Measurements from ENCODE around the gene DPEP2. TPM values are rescaled to one million over a fixed set of nuclear protein-coding genes. Genes with fewer than 3 reads are reported as not detected.
A peak's percentile ranks its signal among the peaks of the same experiment; 100 is the strongest.
"Not testable (repeated sequence)": the region's sequence is repeated elsewhere in the genome, so short reads cannot be mapped to it uniquely, and the experiment has no call there.

DPEP2 gene
- total RNA-seq, 6 experiments from 2014 or later, result 0.93 to 2.3 (median 1.6) TPM

GRCh38 chr16:68031951-68032350, 32.7 kb upstream of the DPEP2 start:
- H3K27me3 ChIP-seq, result no peaks in the 10 kb centered on the region
- H3K27ac ChIP-seq, result no peak overlapping the region
- WGBS (ENCODE audit: insufficient coverage, low coverage, low lambda C conversion rate, missing lambda C conversion rate), result no CpG with 5 or more reads among the region's 2 CpGs
- H3K36me3 ChIP-seq, result peaks cover 0 to 3% (median 0%) of the 10 kb centered on the region in 4 donors
- DNase-seq (no peak), ATAC-seq (no peak)
- intact Hi-C loops (cut with DNase I), result no loop called here
- H3K4me1 ChIP-seq, result no peaks in the 10 kb centered on the region
- no peaks in the 10 kb centered on the region for H3K9me3 ChIP-seq
- TF ChIP-seq CTCF (IDR thresholded peaks at IDR 0.05) (no peak), POLR2A (IDR thresholded peaks at IDR 0.05) (no peak)
- H3K4me3 ChIP-seq, result no peak overlapping the region

- H3K4me1 ChIP-seq; H3K9me3 ChIP-seq; ATAC-seq; H3K27ac ChIP-seq; H3K4me3 ChIP-seq; H3K27me3 ChIP-seq; DNase-seq; intact Hi-C loops (cut with DNase I); H3K36me3 ChIP-seq: not testable (repeated sequence)
- WGBS (ENCODE audit: insufficient coverage, low coverage, low lambda C conversion rate, missing lambda C conversion rate), result 69% methylated on average over 5 of the region's 6 CpGs
Observed at GRCh38 chr16:68030108-68030507, 30.8 kb upstream of the DPEP2 start.

GRCh38 chr16:68028996-68029395, 29.7 kb upstream of the DPEP2 start:
- TF ChIP-seq CTCF (IDR thresholded peaks at IDR 0.05), result no peak
- no peak for TF ChIP-seq POLR2A (IDR thresholded peaks at IDR 0.05)
- Histone ChIP-seq H3K27ac (no peak overlapping the region), H3K9me3 (no peaks in the 10 kb centered on the region), H3K27me3 (no peaks in the 10 kb centered on the region), H3K4me1 (peaks cover 0 to 3% (median 2%) of the 10 kb centered on the region in 4 donors), H3K36me3 (peaks cover 0 to 3% (median 0%) of the 10 kb centered on the region in 4 donors), H3K4me3 (no peak overlapping the region)
- ATAC-seq (no peak), DNase-seq (no peak)
- 100% methylated on average over 1 of the region's 3 CpGs for WGBS (ENCODE audit: insufficient coverage, low coverage, low lambda C conversion rate, missing lambda C conversion rate)
- intact Hi-C loops (cut with DNase I), result no loop called here

- peak; percentile 45 for TF ChIP-seq POLR2A (IDR thresholded peaks at IDR 0.05)
- TF ChIP-seq CTCF (IDR thresholded peaks at IDR 0.05), result no peak
- peak; percentile 90 to 94 (median 94) for DNase-seq
Observed at GRCh38 chr16:68022728-68023537, 23.6 kb upstream of the DPEP2 start, which contains the start of the genes DDX28 and DUS2. Gene DDX28, minus strand, starts transcription at chr16:68023232. Its CDS starts 30 bp downstream, at chr16:68023202. Gene DUS2, plus strand, starts transcription at chr16:68023284. Its CDS starts 14,740 bp downstream, at chr16:68038024.

GRCh38 chr16:68022278-68022727, 23.0 kb upstream of the DPEP2 start:
- DNase-seq (peak in 1 of 3 donors; percentile 29), ATAC-seq (peak in 1 of 4 donors; percentile 3)
- 4% methylated on average over 4 of the region's 19 CpGs for WGBS (ENCODE audit: insufficient coverage, low coverage, low lambda C conversion rate, missing lambda C conversion rate)
- H3K9me3 ChIP-seq, result no peaks in the 10 kb centered on the region
- peak overlapping the region; percentile 68 to 99 (median 96) for H3K4me3 ChIP-seq
- H3K27me3 ChIP-seq, result no peaks in the 10 kb centered on the region
- H3K36me3 ChIP-seq, result no peaks in the 10 kb centered on the region
- intact Hi-C loops (cut with DNase I), result no loop called here
- TF ChIP-seq POLR2A (IDR thresholded peaks at IDR 0.05) (no peak), CTCF (IDR thresholded peaks at IDR 0.05) (no peak)
- H3K4me1 ChIP-seq, result peaks cover 0 to 19% (median 10%) of the 10 kb centered on the region in 4 donors
- peak overlapping the region; percentile 67 to 77 (median 71) for H3K27ac ChIP-seq

More at GRCh38 chr16:68022728-68023537, 23.6 kb upstream of the DPEP2 start, which contains the start of the genes DDX28 and DUS2:
- Histone ChIP-seq H3K27ac (peak within 1 kb of the TSS; percentile 67 to 77 (median 71)), H3K36me3 (no peaks in the 10 kb centered on the region), H3K4me1 (peaks cover 0 to 19% (median 10%) of the 10 kb centered on the region in 4 donors), H3K9me3 (no peaks in the 10 kb centered on the region), H3K4me3 (peak within 1 kb of the TSS; percentile 68 to 99 (median 96)), H3K27me3 (no peaks in the 10 kb centered on the region)
- ATAC-seq, result peak; percentile 95 to 99 (median 98)
- intact Hi-C loops (cut with DNase I), result no loop called here
- no CpG with 5 or more reads among the region's 84 CpGs for WGBS (ENCODE audit: insufficient coverage, low coverage, low lambda C conversion rate, missing lambda C conversion rate)
